C4-2B (cell line): ENCODE results near the gene CAMTA1.
A peak's percentile ranks its signal among the peaks of the same experiment; 100 is the strongest.

Experiments used
- H3K27ac ChIP-seq: fragments of 450-650 bp; 2 replicates; pipeline ENCODE4 v1.5.1; 2017
- CTCF ChIP-seq: fragments of 450-650 bp; conservative IDR thresholded peaks from 2 replicates; pipeline ENCODE4 v1.5.1; 2017; ENCODE audit warnings: mild to moderate bottlenecking
- ZFX ChIP-seq: fragments of 450-650 bp; IDR thresholded peaks from 2 replicates; pipeline ENCODE4 v1.6.1; 2017

The CAMTA1 gene

GRCh38 chr1:7566417-7567375 is 781.4 kb downstream of the CAMTA1 start:
- H3K27ac ChIP-seq = no peak overlapping the region
- no peak for TF ChIP-seq CTCF
- TF ChIP-seq ZFX = no peak

GRCh38 chr1:7567376-7567775 is 782.1 kb downstream of the CAMTA1 start:
- TF ChIP-seq CTCF (no peak), ZFX (no peak)

GRCh38 chr1:7568053-7568452 is 782.8 kb downstream of the CAMTA1 start:
- TF ChIP-seq ZFX = no peak
- TF ChIP-seq CTCF = no peak
- H3K27ac ChIP-seq = no peak overlapping the region

More at GRCh38 chr1:7567376-7567775, 782.1 kb downstream of the CAMTA1 start:
- no peak overlapping the region for H3K27ac ChIP-seq

- H3K27ac ChIP-seq = no peak overlapping the region
Measured at GRCh38 chr1:7568901-7569524, 783.8 kb downstream of the CAMTA1 start.

GRCh38 chr1:7570311-7570710 is 785.1 kb downstream of the CAMTA1 start:
- peak overlapping the region; percentile 9 for H3K27ac ChIP-seq
- TF ChIP-seq ZFX (no peak), CTCF (no peak)

More at GRCh38 chr1:7568901-7569524, 783.8 kb downstream of the CAMTA1 start:
- TF ChIP-seq CTCF (no peak), ZFX (no peak)

GRCh38 chr1:7572654-7573152 is 787.4 kb downstream of the CAMTA1 start:
- no peak for TF ChIP-seq ZFX
- peak overlapping the region; percentile 90 for H3K27ac ChIP-seq

- peak overlapping the region; percentile 90 for H3K27ac ChIP-seq
- no peak for TF ChIP-seq ZFX
- TF ChIP-seq CTCF = no peak
Measured at GRCh38 chr1:7573481-7573880, 788.2 kb downstream of the CAMTA1 start.
